Right atrium auricular region (tissue), 2 donors: ENCODE results near the gene PRDM15. TPM values are rescaled to one million over a fixed set of nuclear protein-coding genes. Genes with fewer than 3 reads are reported as not detected.

Experiments
- DNase-seq: peaks from one replicate; pipeline ENCODE4 v3.0.0-alpha.2; 2019; ENCODE audit warnings: low spot score
- H3K27ac ChIP-seq, 2 donors: fragments of 200-600 bp; sonication (generic); 1 replicate in 1 of 2; 2 replicates in 1 of 2; pipeline ENCODE4 v1.5.1; 2016 to 2019
- H3K27me3 ChIP-seq, 2 donors: fragments of 200-600 bp; sonication (generic); one replicate each; pipeline versions ENCODE4 v1.5.1 to v1.6.0; 2017 to 2019
- H3K36me3 ChIP-seq: fragments of 200-600 bp; sonication (generic); one replicate; pipeline ENCODE4 v1.5.1; 2016
- H3K4me1 ChIP-seq, 2 donors: fragments of 200-600 bp; sonication (generic); one replicate each; pipeline versions ENCODE4 v1.5.1 to v1.6.0; 2017 to 2019
- H3K4me3 ChIP-seq, 2 donors: fragments of 200-600 bp; sonication (generic); 1 replicate in 1 of 2; 2 replicates in 1 of 2; pipeline ENCODE4 v1.5.1; 2017 to 2019; ENCODE audit warnings: mild to moderate bottlenecking in 1 of 2, moderate library complexity in 1 of 2
- H3K9me3 ChIP-seq, 2 donors: fragments of 200-600 bp; sonication (generic); one replicate each; pipeline ENCODE4 v1.5.1; 2019
- CTCF ChIP-seq, 2 donors: fragments of 200-600 bp; sonication (generic); IDR thresholded peaks; one replicate each; pipeline ENCODE4 v1.5.1; 2019; ENCODE audit warnings: antibody characterized with exemption in 2 of 2
- total RNA-seq, 2 donors: library from RNA; depleted of rRNA; stranded (reverse); fragments of >200 nt; gene quantifications; one replicate each; pipeline ENCODE4 v1.1.0, GENCODE V29; 2016

The PRDM15 gene
- total RNA-seq, 2 donors from 2014 or later = 2.6 to 4.2 TPM

GRCh38 chr21:41802198-41802584 is 77.0 kb downstream of the PRDM15 start:
- Histone ChIP-seq H3K4me1 (peaks cover 0 to 16% of the 10 kb centered on the region in 2 donors), H3K27me3 (no peaks in the 10 kb centered on the region), H3K27ac (peak overlapping the region in 1 of 2 donors; percentile 21), H3K9me3 (no peaks in the 10 kb centered on the region), H3K4me3 (no peak overlapping the region), H3K36me3 (peaks cover 15% of the 10 kb centered on the region)
- no peak for DNase-seq
- no peak for TF ChIP-seq CTCF (IDR thresholded peaks at IDR 0.05)

GRCh38 chr21:41801321-41802197 is 77.6 kb downstream of the PRDM15 start:
- peaks cover 0 to 16% of the 10 kb centered on the region in 2 donors for H3K4me1 ChIP-seq
- no peaks in the 10 kb centered on the region for H3K9me3 ChIP-seq
- TF ChIP-seq CTCF (IDR thresholded peaks at IDR 0.05) = no peak
- peaks cover 15% of the 10 kb centered on the region for H3K36me3 ChIP-seq
- no peak overlapping the region for H3K27ac ChIP-seq
- no peak overlapping the region for H3K4me3 ChIP-seq
- H3K27me3 ChIP-seq = no peaks in the 10 kb centered on the region
- no peak for DNase-seq

- Histone ChIP-seq H3K9me3 (no peaks in the 10 kb centered on the region), H3K36me3 (peaks cover 15% of the 10 kb centered on the region), H3K4me1 (peaks cover 0 to 16% of the 10 kb centered on the region in 2 donors), H3K27ac (no peak overlapping the region), H3K4me3 (no peak overlapping the region), H3K27me3 (no peaks in the 10 kb centered on the region)
- no peak for TF ChIP-seq CTCF (IDR thresholded peaks at IDR 0.05)
- DNase-seq = no peak
These were observed 78.5 kb downstream of the PRDM15 start for GRCh38 chr21:41800425-41801320.

- Histone ChIP-seq H3K4me3 (no peak overlapping the region), H3K9me3 (no peaks in the 10 kb centered on the region), H3K27me3 (no peaks in the 10 kb centered on the region), H3K4me1 (peaks cover 0 to 16% of the 10 kb centered on the region in 2 donors), H3K27ac (no peak overlapping the region), H3K36me3 (peaks cover 15% of the 10 kb centered on the region)
- no peak for TF ChIP-seq CTCF (IDR thresholded peaks at IDR 0.05)
- no peak for DNase-seq
These were observed 79.4 kb downstream of the PRDM15 start for GRCh38 chr21:41799763-41800162.

GRCh38 chr21:41798326-41798725 is 80.8 kb downstream of the PRDM15 start:
- Histone ChIP-seq H3K36me3 (peaks cover 15% of the 10 kb centered on the region), H3K4me3 (no peak overlapping the region), H3K9me3 (no peaks in the 10 kb centered on the region), H3K27ac (no peak overlapping the region), H3K27me3 (no peaks in the 10 kb centered on the region), H3K4me1 (peaks cover 0 to 13% of the 10 kb centered on the region in 2 donors)
- no peak for DNase-seq
- TF ChIP-seq CTCF (IDR thresholded peaks at IDR 0.05) = no peak
